HepG2 (cell line): ENCODE measurements around the gene CCL22. TPM values are rescaled to one million over a fixed set of nuclear protein-coding genes. Genes with fewer than 3 reads are reported as not detected.

Experiments used
- ELF4 ChIP-seq: sonication (generic); formaldehyde crosslinking; IDR thresholded peaks from 2 replicates; pipeline ENCODE4 v1.5.0; 2020; ENCODE audit warnings: missing genetic modification reagents, mild to moderate bottlenecking, moderate library complexity, borderline replicate concordance
- GFI1 ChIP-seq: sonication (generic); formaldehyde crosslinking; IDR thresholded peaks from 2 replicates; pipeline ENCODE4 v1.5.0; 2020; ENCODE audit warnings: missing genetic modification reagents, mild to moderate bottlenecking, borderline replicate concordance
- KLF6 ChIP-seq: IDR thresholded peaks from 2 replicates; pipeline ENCODE4 v1.8.0; 2016; ENCODE audit warnings: missing biosample characterization, missing genetic modification reagents
- MAZ ChIP-seq, 2 experiments: sonication (generic) in 1 of 2; formaldehyde crosslinking in 1 of 2; IDR thresholded peaks; 2 replicates each; pipeline versions ENCODE4 v1.5.0 to v1.6.1; 2012 to 2020; ENCODE audit warnings: low read depth in 2 of 2, mild to moderate bottlenecking in 2 of 2, borderline replicate concordance in 1 of 2, improper control_type of control experiment in 1 of 2, low read length in 1 of 2, missing genetic modification reagents in 1 of 2, moderate library complexity in 1 of 2
- RARG ChIP-seq: sonication (generic); formaldehyde crosslinking; IDR thresholded peaks from 2 replicates; pipeline ENCODE4 v1.4.0; 2020; ENCODE audit warnings: low read depth, mild to moderate bottlenecking, missing genetic modification reagents
- RNF2 ChIP-seq: fragments of 450-650 bp; conservative IDR thresholded peaks from 2 replicates; pipeline ENCODE4 v1.6.1; 2016; ENCODE audit warnings: low read depth
- SMAD3 ChIP-seq: sonication (generic); formaldehyde crosslinking; IDR thresholded peaks from 2 replicates; pipeline ENCODE4 v1.4.0; 2020; ENCODE audit warnings: missing genetic modification reagents
- SMC3 ChIP-seq: IDR thresholded peaks from 2 replicates; pipeline ENCODE4 v1.6.1; 2011; ENCODE audit warnings: low read length, improper control_type of control experiment
- ZMYM3 ChIP-seq: sonication (generic); formaldehyde crosslinking; IDR thresholded peaks from 2 replicates; pipeline ENCODE4 v1.5.1; 2020; ENCODE audit warnings: mild to moderate bottlenecking, missing genetic modification reagents
- ZNF234 ChIP-seq: sonication (generic); formaldehyde crosslinking; conservative IDR thresholded peaks from 2 replicates; pipeline ENCODE4 v1.5.1; 2020; ENCODE audit warnings: mild to moderate bottlenecking, missing genetic modification reagents
- ZNF589 ChIP-seq: sonication (generic); formaldehyde crosslinking; conservative IDR thresholded peaks from 2 replicates; pipeline ENCODE4 v1.8.0; 2022; ENCODE audit warnings: mild to moderate bottlenecking, moderate library complexity, missing genetic modification reagents
- ZNF841 ChIP-seq: sonication (generic); formaldehyde crosslinking; IDR thresholded peaks from 2 replicates; pipeline ENCODE4 v1.8.1; 2023; ENCODE audit warnings: missing genetic modification reagents, borderline replicate concordance
- polyA plus RNA-seq, 8 experiments: library from polyadenylated mRNA; depleted of rRNA in 3 of 8; stranded (reverse) in 7 of 8; unstranded in 1 of 8; fragments of >200 nt; fragmentation: Illumina TruSeq in 4 of 8; extraction: Trizol in 4 of 8; gene quantifications; 2 replicates each; pipeline versions ENCODE4 v1.2.1 to v1.2.3, GENCODE V29; 2011 to 2016; ENCODE audit warnings: low read depth in 4 of 8, missing spikeins in 1 of 8, mixed read lengths in 1 of 8; ENCODE audit not compliant: insufficient read depth in 1 of 8
- total RNA-seq, 5 experiments: library from RNA; depleted of rRNA; stranded (reverse); fragments of >200 nt; fragmentation: Illumina TruSeq; extraction: Trizol; gene quantifications; 2 replicates each; pipeline ENCODE4 v1.2.3, GENCODE V29; 2016; ENCODE audit warnings: low read depth in 1 of 5
- TF ChIP-seq, protein P1 (sequence below): sonication (generic); formaldehyde crosslinking; IDR thresholded peaks from 2 replicates; pipeline ENCODE4 v1.4.0; 2020; ENCODE audit warnings: missing genetic modification reagents
- TF ChIP-seq, protein P2 (sequence below): IDR thresholded peaks from 2 replicates; pipeline ENCODE4 v1.6.1; 2018; ENCODE audit warnings: missing genetic modification reagents, mild to moderate bottlenecking, missing compliant biosample characterization
- TF ChIP-seq, protein P3 (sequence below): fragments of 450-650 bp; IDR thresholded peaks from 2 replicates; pipeline ENCODE4 v1.6.1; 2017; ENCODE audit warnings: mild to moderate bottlenecking
- TF ChIP-seq, protein P4 (sequence below): sonication (generic); formaldehyde crosslinking; IDR thresholded peaks from 2 replicates; pipeline ENCODE4 v1.4.0; 2020; ENCODE audit warnings: mild to moderate bottlenecking, missing genetic modification reagents

Gene CCL22
- total and polyA plus RNA-seq, 2 of the 13 experiments (the other 11 are each of a cell fraction or from before 2014, with no cell fraction given): not detected

DNA sequence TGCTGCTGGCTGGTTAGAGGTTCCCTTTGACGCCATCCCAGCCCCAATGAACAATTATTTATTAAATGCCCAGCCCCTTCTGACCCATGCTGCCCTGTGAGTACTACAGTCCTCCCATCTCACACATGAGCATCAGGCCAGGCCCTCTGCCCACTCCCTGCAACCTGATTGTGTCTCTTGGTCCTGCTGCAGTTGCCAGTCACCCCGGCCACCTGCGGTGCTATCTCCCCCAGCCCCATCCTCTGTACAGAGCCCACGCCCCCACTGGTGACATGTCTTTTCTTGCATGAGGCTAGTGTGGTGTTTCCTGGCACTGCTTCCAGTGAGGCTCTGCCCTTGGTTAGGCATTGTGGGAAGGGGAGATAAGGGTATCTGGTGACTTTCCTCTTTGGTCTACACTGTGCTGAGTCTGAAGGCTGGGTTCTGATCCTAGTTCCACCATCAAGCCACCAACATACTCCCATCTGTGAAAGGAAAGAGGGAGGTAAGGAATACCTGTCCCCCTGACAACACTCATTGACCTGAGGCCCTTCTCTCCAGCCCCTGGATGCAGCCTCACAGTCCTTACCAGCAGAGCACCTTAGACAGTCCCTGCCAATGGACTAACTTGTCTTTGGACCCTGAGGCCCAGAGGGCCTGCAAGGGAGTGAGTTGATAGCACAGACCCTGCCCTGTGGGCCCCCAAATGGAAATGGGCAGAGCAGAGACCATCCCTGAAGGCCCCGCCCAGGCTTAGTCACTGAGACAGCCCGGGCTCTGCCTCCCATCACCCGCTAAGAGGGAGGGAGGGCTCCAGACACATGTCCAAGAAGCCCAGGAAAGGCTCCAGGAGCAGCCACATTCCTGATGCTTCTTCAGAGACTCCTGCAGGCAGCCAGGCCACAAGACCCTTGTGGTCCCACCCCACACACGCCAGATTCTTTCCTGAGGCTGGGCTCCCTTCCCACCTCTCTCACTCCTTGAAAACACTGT lies 25.0 kb downstream of the CCL22 start (continued):
- no peak for TF ChIP-seq RNF2
- TF ChIP-seq ZNF589 (CRISPR knock-in tag): no peak; the same call in 1 of the 2 replicates
- TF ChIP-seq ELF4 (CRISPR knock-in tag): no peak
- TF ChIP-seq ZNF234 (CRISPR knock-in tag): no peak
- TF ChIP-seq, protein P1, sequence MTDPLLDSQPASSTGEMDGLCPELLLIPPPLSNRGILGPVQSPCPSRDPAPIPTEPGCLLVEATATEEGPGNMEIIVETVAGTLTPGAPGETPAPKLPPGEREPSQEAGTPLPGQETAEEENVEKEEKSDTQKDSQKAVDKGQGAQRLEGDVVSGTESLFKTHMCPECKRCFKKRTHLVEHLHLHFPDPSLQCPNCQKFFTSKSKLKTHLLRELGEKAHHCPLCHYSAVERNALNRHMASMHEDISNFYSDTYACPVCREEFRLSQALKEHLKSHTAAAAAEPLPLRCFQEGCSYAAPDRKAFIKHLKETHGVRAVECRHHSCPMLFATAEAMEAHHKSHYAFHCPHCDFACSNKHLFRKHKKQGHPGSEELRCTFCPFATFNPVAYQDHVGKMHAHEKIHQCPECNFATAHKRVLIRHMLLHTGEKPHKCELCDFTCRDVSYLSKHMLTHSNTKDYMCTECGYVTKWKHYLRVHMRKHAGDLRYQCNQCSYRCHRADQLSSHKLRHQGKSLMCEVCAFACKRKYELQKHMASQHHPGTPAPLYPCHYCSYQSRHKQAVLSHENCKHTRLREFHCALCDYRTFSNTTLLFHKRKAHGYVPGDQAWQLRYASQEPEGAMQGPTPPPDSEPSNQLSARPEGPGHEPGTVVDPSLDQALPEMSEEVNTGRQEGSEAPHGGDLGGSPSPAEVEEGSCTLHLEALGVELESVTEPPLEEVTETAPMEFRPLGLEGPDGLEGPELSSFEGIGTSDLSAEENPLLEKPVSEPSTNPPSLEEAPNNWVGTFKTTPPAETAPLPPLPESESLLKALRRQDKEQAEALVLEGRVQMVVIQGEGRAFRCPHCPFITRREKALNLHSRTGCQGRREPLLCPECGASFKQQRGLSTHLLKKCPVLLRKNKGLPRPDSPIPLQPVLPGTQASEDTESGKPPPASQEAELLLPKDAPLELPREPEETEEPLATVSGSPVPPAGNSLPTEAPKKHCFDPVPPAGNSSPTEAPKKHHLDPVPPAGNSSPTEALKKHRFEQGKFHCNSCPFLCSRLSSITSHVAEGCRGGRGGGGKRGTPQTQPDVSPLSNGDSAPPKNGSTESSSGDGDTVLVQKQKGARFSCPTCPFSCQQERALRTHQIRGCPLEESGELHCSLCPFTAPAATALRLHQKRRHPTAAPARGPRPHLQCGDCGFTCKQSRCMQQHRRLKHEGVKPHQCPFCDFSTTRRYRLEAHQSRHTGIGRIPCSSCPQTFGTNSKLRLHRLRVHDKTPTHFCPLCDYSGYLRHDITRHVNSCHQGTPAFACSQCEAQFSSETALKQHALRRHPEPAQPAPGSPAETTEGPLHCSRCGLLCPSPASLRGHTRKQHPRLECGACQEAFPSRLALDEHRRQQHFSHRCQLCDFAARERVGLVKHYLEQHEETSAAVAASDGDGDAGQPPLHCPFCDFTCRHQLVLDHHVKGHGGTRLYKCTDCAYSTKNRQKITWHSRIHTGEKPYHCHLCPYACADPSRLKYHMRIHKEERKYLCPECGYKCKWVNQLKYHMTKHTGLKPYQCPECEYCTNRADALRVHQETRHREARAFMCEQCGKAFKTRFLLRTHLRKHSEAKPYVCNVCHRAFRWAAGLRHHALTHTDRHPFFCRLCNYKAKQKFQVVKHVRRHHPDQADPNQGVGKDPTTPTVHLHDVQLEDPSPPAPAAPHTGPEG (CRISPR knock-in tag): no peak
- TF ChIP-seq ZNF841 (CRISPR knock-in tag): 0 out of 2 replicates have a peak, but pooled peaks have one; percentile 16
- no peak; the same call in 1 of the 2 replicates for TF ChIP-seq ZMYM3 (CRISPR knock-in tag)
- TF ChIP-seq MAZ (IDR thresholded peaks at IDR 0.05; ENCODE audit: borderline replicate concordance, low read depth, low read length): no peak
- TF ChIP-seq MAZ (CRISPR knock-in tag; IDR thresholded peaks at IDR 0.05; ENCODE audit: low read depth): no peak
- TF ChIP-seq, protein P2, sequence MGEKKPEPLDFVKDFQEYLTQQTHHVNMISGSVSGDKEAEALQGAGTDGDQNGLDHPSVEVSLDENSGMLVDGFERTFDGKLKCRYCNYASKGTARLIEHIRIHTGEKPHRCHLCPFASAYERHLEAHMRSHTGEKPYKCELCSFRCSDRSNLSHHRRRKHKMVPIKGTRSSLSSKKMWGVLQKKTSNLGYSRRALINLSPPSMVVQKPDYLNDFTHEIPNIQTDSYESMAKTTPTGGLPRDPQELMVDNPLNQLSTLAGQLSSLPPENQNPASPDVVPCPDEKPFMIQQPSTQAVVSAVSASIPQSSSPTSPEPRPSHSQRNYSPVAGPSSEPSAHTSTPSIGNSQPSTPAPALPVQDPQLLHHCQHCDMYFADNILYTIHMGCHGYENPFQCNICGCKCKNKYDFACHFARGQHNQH (CRISPR knock-in tag): no peak
- no peak for TF ChIP-seq SMC3
- TF ChIP-seq, protein P3, sequence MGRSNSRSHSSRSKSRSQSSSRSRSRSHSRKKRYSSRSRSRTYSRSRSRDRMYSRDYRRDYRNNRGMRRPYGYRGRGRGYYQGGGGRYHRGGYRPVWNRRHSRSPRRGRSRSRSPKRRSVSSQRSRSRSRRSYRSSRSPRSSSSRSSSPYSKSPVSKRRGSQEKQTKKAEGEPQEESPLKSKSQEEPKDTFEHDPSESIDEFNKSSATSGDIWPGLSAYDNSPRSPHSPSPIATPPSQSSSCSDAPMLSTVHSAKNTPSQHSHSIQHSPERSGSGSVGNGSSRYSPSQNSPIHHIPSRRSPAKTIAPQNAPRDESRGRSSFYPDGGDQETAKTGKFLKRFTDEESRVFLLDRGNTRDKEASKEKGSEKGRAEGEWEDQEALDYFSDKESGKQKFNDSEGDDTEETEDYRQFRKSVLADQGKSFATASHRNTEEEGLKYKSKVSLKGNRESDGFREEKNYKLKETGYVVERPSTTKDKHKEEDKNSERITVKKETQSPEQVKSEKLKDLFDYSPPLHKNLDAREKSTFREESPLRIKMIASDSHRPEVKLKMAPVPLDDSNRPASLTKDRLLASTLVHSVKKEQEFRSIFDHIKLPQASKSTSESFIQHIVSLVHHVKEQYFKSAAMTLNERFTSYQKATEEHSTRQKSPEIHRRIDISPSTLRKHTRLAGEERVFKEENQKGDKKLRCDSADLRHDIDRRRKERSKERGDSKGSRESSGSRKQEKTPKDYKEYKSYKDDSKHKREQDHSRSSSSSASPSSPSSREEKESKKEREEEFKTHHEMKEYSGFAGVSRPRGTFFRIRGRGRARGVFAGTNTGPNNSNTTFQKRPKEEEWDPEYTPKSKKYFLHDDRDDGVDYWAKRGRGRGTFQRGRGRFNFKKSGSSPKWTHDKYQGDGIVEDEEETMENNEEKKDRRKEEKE: no peak
- TF ChIP-seq SMAD3: peak; percentile 18; the same call in 1 of the 2 replicates
- no peak for TF ChIP-seq KLF6 (CRISPR knock-in tag)
- TF ChIP-seq, protein P4, sequence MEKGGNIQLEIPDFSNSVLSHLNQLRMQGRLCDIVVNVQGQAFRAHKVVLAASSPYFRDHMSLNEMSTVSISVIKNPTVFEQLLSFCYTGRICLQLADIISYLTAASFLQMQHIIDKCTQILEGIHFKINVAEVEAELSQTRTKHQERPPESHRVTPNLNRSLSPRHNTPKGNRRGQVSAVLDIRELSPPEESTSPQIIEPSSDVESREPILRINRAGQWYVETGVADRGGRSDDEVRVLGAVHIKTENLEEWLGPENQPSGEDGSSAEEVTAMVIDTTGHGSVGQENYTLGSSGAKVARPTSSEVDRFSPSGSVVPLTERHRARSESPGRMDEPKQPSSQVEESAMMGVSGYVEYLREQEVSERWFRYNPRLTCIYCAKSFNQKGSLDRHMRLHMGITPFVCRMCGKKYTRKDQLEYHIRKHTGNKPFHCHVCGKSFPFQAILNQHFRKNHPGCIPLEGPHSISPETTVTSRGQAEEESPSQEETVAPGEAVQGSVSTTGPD: peak; percentile 44; the same call in 1 of the 2 replicates
- TF ChIP-seq GFI1 (CRISPR knock-in tag): no peak; the same call in 1 of the 2 replicates
- TF ChIP-seq RARG (CRISPR knock-in tag): no peak
